ENCODE results near the gene MAP7.
"Not testable (repeated sequence)": the region's sequence is repeated elsewhere in the genome, so short reads cannot be mapped to it uniquely, and the experiment has no call there.

Gene MAP7

GRCh38 chr6:136517002-136517401 lies 33.2 kb downstream of the MAP7 start:
- no peak for FAIRE-seq
- no peak for DNase-seq (ENCODE audit: insufficient read length, low spot score)
- no peak for TF ChIP-seq POLR2A (IDR thresholded peaks at IDR 0.05; ENCODE audit: low read depth, low read length)

- DNase-seq (ENCODE audit: insufficient read length, low spot score): no peak
- FAIRE-seq: no peak
- TF ChIP-seq POLR2A (IDR thresholded peaks at IDR 0.05; ENCODE audit: low read depth, low read length): no peak
Measured at GRCh38 chr6:136514591-136514990, 35.6 kb downstream of the MAP7 start.

- no peak for TF ChIP-seq POLR2A (IDR thresholded peaks at IDR 0.05; ENCODE audit: low read depth, low read length)
- FAIRE-seq: no peak
- DNase-seq (ENCODE audit: insufficient read length, low spot score): no peak
Measured at GRCh38 chr6:136511926-136512325, 38.3 kb downstream of the MAP7 start.

- no peak for TF ChIP-seq POLR2A (IDR thresholded peaks at IDR 0.05; ENCODE audit: low read depth, low read length)
- no peak for DNase-seq (ENCODE audit: insufficient read length, low spot score)
- no peak for FAIRE-seq
Measured at GRCh38 chr6:136511397-136511796, 38.8 kb downstream of the MAP7 start.

GRCh38 chr6:136510782-136511181 lies 39.4 kb downstream of the MAP7 start:
- FAIRE-seq (no peak), DNase-seq (ENCODE audit: insufficient read length, low spot score) (no peak)
- no peak for TF ChIP-seq POLR2A (IDR thresholded peaks at IDR 0.05; ENCODE audit: low read depth, low read length)

GRCh38 chr6:136510299-136510698 lies 39.9 kb downstream of the MAP7 start:
- TF ChIP-seq POLR2A (IDR thresholded peaks at IDR 0.05; ENCODE audit: low read depth, low read length): no peak
- DNase-seq (ENCODE audit: insufficient read length, low spot score): no peak
- no peak for FAIRE-seq

- no peak for TF ChIP-seq POLR2A (IDR thresholded peaks at IDR 0.05; ENCODE audit: low read depth, low read length)
- DNase-seq (ENCODE audit: insufficient read length, low spot score): no peak
- no peak for FAIRE-seq
Measured at GRCh38 chr6:136508725-136509392, 41.4 kb downstream of the MAP7 start.

GRCh38 chr6:136506124-136506799 lies 44.0 kb downstream of the MAP7 start:
- FAIRE-seq (no peak), DNase-seq (ENCODE audit: insufficient read length, low spot score) (no peak)
- no peak for TF ChIP-seq POLR2A (IDR thresholded peaks at IDR 0.05; ENCODE audit: low read depth, low read length)

- no peak for TF ChIP-seq POLR2A (IDR thresholded peaks at IDR 0.05; ENCODE audit: low read depth, low read length)
- FAIRE-seq (no peak), DNase-seq (ENCODE audit: insufficient read length, low spot score) (no peak)
Measured at GRCh38 chr6:136503303-136504029, 46.8 kb downstream of the MAP7 start.

- no peak for FAIRE-seq
- DNase-seq (ENCODE audit: insufficient read length, low spot score): no peak
- no peak for TF ChIP-seq POLR2A (IDR thresholded peaks at IDR 0.05; ENCODE audit: low read depth, low read length)
Measured at GRCh38 chr6:136502786-136503185, 47.4 kb downstream of the MAP7 start.

GRCh38 chr6:136501514-136501913 lies 48.7 kb downstream of the MAP7 start:
- no peak for DNase-seq (ENCODE audit: insufficient read length, low spot score)
- no peak for FAIRE-seq
- no peak for TF ChIP-seq POLR2A (IDR thresholded peaks at IDR 0.05; ENCODE audit: low read depth, low read length)

- FAIRE-seq (no peak), DNase-seq (ENCODE audit: insufficient read length, low spot score) (no peak)
- no peak for TF ChIP-seq POLR2A (IDR thresholded peaks at IDR 0.05; ENCODE audit: low read depth, low read length)
Measured at GRCh38 chr6:136501096-136501495, 49.1 kb downstream of the MAP7 start.

GRCh38 chr6:136500414-136500813 lies 49.8 kb downstream of the MAP7 start:
- FAIRE-seq (no peak), DNase-seq (ENCODE audit: insufficient read length, low spot score) (no peak)
- no peak for TF ChIP-seq POLR2A (IDR thresholded peaks at IDR 0.05; ENCODE audit: low read depth, low read length)

GRCh38 chr6:136499370-136499769 lies 50.9 kb downstream of the MAP7 start:
- DNase-seq (ENCODE audit: insufficient read length, low spot score): no peak

GRCh38 chr6:136496449-136496848 lies 53.8 kb downstream of the MAP7 start:
- not testable (repeated sequence) for DNase-seq (ENCODE audit: insufficient read length, low spot score); FAIRE-seq

More at GRCh38 chr6:136499370-136499769, 50.9 kb downstream of the MAP7 start:
- no peak for FAIRE-seq
- TF ChIP-seq POLR2A (IDR thresholded peaks at IDR 0.05; ENCODE audit: low read depth, low read length): no peak

Measured in H54 (cell line).